Activated CD4-positive, alpha-beta T cell treated with anti-CD3 and anti-CD28 coated beads for 48 hours (primary cell): Measurements from ENCODE around the gene PGM5.

ENCODE experiments used
- DNase-seq: peaks from one replicate; pipeline ENCODE4 v3.0.0-alpha.2; 2020

PGM5 gene

DNA sequence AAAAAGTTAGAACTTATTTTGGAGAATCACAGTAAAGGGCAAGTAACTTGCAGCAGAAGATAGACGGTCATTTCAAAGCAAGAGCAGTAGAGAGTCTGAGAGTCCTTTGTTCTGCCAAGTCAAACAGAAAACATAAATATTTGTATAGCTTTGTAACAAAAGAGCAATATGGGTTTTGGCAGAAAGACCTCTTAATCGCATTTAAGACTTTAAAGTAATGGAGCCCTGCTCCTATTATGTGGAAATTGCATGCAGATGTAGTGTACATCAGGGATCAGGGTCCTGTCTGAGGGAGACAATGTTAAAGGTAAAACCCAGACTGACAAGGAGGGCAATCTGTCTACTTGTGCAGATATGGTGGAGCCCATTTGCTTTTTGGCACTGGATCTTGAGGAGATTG is 87.2 kb downstream of the PGM5 start:
- DNase-seq: no peak

DNA sequence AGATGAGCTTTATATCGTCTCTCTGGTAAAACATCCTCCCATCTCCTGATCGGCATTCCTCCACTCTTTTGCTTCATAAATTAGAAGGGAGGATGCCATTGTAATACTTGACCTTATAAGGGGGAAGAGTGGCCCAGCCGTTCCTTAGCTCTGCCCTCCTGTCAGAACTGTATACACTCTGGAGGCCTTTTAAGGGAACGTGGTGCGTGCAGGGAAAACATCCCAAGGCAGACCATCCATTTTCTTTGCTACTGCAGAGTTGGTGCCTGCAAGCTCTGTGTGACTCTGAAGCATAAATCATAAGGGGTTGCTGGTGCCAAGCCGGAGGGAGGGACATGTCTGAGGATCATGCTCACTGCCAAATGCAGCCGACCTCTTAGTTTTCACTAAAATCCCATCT is 90.4 kb downstream of the PGM5 start:
- DNase-seq: no peak

DNA sequence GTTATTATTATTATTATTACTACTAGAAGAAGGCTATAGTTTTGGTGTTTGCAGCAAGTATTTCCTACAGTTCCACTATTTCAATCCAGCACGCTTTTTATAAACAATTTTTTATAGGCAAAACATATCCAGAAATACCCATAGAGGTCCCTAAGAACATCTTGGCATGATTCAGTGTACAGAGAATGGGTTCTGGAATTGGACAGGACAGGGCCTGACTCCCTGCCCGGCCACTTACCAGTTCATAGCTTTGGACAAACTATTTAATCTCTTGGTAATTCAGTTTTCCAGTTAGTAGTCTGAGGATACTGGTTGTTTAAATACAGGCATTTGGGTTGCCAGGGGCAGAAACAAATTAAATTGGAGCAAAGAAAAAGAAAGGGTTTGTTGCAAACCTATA is 91.2 kb downstream of the PGM5 start:
- DNase-seq: no peak

DNA sequence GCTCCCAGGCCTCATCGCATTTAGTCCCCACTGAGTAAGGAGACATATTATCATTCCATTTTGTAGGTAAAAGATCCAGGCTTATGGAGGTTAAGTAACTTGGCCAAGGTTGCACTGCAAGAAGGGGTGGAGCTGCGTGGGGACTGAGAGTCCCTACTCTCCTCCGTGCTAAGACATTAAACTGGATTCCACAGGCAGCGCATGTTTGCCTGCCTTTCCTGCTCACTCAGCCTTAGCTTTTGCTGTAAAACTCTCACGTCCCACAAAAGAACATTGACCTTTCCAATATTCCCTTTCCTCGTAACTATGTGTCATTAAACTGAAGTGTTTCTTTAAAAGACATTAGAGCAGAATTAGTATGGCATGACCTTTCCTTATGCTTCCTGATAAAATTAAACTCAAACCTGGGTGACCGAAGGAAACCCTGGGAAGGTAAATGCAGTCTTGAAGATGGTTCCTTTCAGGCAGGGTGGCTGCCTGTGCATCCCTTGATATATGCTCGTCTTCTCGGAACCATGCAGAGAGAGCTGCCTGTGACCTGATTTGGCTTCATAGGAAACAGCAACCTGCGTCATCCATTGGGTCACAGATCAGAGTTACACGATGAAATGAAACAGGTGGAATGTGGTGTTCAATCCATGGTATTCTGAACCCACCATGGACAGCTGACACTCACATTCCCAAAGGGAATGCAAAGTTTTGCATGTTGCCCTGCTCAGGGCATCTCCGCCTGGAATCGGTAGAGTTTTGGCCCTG is 98.3 kb downstream of the PGM5 start:
- DNase-seq: no peak

DNA sequence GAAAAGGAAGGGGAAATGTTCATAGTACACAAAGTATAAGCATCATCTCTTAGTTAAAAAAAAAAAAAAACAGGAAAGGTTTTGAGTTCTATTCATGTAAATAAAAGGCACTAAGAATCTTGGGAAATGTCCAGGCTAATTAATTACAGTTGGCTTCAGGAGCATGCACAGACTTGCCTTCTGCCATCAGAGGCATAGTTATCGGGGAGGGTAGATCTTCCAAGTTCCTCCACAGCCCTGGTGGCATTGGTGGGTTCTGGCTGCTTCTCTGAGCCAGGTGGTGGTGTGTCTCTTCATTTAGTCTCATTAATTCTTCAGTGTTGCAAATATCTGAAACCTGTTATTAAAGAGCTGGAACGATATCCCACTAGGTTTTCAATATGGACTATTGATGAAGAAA is 99.0 kb downstream of the PGM5 start:
- no peak for DNase-seq

DNA sequence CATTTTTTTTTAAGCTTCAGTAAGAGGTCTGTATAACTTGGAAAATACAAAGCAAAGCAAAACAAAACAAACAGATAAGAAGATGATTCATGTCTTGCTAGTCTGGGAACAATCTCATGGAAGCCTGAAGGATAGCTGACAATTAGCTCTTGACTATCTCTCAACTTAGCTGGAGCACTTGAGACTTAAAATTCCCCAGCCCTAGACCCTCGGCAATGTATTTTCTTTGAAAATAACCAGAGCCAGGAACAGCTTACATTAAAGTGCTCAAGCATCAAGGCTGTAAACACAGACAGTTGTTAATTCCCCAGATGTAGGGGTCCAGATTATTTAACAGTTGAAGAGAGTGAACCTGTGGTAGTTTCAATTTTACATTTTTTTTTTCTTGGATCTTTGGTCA is 101.4 kb downstream of the PGM5 start:
- no peak for DNase-seq

DNA sequence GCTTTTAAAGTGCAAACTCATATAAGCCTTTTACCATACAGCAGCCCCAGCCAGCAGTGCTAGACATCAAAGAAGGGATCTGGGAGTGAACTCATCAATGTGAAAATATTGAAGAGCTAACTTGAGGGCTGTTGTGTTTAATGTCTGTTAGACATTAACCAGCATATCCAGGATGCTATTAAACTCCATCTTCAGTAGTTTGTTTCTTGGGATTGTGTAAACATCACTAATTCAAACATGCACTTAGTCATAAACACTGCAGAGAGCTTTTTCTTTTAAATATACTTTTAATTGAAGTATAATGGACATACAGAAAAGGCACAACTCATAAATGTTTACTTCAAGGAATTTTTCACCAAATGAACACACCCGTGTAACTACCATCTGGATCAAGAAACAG is 102.5 kb downstream of the PGM5 start:
- DNase-seq: no peak

DNA sequence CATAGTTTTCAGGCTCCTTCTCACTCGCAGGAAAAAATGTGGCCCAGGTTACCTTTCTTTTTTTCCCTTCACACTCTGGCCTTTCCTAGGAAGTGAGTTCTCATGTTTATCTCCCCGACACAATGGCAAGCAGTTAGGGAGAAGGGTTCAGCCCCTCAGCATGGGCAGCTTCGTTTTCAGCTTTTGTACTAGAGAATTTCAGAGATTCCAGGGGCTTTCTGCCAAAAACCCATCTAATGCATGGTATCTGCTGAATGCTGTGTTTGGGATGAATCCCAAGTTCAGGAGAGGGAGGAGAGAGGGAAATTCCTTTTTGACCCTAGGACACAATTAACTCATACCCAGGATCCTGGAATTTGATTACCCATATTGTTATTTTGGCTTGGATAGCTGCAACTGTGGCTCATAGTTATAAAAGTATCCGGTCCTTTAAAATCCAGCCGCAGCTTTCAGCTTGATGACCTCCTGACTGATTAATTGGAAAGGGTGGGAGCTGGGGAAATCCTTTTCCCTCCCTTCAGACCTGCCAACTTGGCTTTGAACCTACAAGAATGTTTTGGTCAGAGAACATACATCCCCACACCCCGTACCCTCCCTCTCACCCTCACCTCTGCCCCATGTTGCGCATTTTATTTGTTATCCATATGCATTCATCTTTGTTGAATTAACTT is 105.8 kb downstream of the PGM5 start:
- DNase-seq: no peak

DNA sequence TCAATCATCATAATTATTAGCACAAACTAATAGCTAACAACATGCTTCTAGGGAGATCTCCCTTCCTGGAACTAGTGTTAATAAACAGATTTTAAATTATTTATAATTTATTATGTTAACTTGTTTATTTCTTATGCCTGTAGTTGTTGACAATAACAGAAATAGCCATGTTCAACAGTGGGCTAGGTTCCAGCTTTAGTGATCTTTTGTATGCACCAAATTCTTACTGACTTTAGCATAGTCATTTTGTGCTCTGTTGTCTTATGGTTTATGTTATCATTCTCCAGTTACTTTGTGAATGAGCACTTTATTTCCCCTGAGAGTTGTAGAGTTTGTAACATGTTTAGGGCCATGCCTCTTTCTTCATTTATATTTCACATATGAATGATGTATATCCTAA is 113.7 kb downstream of the PGM5 start:
- no peak for DNase-seq

DNA sequence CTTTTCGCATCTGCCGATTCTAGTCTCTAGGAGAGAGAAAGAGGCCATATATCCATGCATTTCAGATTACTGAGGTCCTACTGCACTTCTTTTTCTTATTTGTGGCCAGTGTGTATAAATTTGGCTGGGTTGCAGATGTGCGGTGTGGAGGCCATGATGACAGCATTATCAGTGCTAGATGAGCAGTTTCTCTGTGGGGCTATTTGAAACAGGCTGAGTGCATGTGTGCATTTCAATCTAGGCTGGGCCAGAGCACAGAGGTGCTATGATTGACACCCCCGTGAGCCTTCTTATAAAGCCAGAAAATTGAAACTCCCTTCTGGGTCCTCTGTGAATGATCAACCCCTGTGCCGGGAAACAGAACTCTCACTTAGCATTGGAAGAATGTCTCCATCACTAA is 114.2 kb downstream of the PGM5 start:
- DNase-seq: no peak

DNA sequence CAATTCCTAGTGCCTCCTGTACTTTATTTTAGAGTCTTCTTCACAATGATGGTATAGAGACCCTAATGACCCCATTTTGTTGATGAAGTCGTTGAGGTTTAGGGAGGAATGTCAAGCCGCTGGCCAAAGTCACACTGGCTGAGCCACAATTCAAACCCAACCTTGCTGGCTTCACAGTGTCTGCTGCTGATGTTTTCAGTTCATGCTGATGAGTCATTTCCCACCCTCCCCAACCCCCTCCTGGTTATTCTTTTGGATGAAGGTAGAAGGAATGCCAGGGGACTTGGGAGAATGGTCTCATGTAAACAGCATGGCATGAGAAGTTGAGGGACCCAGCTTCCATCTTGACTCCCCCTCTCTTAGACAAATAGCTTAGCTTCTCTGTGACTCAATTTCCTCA is 115.7 kb downstream of the PGM5 start:
- no peak for DNase-seq

DNA sequence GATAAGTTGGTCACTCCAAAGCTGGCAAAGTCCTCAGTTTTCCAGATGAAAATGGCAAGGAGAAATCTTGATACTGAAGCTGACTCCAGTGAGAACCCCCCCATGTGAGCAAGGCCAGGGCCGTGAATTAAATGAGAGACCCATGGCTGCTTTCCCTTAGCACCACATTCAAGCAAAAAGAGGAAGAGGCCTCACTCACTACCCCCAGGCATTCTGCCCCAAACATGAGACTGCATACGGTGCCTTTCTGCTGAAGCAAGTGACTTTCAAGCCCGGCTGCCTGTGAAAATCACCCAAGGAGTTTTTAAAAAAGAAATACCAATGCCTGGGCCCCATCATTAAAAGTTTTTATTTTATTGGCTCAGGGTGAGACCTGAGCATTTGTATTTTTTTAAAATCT is 117.4 kb downstream of the PGM5 start:
- no peak for DNase-seq

DNA sequence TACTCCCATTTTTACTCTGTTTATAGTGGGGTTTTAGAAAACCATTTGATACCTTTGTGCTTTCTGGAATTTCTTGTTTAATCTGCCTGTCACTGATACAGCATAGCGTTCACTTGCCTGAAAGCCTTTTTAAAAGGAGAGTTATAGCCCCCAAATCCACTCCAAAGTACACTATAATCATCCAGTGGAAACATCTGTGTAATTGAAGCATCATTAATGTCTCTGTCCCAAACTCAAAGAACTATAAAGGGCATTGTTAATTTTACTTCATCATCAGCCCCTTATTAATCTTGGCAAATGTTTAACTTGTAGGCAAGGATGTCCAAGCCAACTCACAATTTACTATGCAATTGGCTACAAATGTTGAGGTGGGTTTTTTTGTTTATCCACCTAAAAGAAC is 120.0 kb downstream of the PGM5 start:
- no peak for DNase-seq

DNA sequence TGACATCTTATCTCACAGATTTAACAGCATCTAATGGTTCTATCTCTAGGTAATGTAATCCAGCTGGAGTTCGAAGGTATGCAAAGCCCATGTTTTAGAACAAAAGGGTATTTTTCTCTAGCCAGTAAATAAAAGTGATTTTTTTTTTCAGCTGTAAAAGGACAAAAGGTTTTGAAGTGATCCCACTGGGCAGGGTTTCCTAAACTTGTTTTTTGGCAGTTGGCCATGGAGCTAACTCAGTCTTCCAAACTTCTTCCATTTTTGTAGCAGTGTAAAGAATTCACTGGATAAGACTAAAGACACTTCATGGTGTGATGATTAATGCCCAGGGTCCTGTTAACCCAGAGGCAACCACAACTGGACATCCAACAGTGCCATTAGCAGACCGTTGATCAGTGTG is 120.4 kb downstream of the PGM5 start:
- no peak for DNase-seq

DNA sequence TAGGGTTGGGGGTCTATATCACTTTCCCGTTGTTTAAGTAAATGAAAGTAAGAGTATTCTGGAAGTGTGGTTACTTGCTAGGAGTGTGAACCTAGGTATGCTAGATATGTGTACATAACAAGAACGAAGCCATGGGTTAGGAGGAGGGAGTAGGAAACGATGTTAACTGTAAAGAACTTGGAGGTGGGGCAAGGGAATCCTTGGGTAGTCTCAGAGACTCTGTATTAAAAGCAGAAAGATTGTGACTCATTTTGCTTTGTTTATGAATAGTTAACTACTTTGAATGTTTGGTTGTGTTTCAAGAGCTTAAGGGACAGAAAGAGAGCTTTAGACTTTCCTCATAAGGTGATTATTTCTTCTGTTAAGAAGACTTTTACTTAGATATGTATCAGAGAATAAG is 124.4 kb downstream of the PGM5 start:
- no peak for DNase-seq

DNA sequence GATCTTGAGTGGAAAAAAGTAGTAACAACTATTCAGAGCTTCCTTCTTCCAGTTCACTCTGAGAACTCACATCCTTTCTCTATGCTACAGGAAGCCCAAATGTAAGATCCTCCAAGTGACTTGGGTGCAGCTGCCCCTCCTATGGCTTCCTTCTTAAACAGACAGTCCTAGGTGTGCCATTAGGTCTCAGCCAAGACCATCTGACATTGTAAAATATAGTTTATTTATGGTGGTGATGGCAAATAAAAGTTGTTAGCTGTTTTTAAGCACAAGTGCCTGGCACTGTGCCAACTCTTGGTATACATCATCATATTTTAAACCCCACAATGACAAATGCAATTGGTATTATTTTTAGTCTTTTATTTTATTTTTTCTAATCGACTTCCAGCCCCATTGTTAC is 126.1 kb downstream of the PGM5 start:
- no peak for DNase-seq

DNA sequence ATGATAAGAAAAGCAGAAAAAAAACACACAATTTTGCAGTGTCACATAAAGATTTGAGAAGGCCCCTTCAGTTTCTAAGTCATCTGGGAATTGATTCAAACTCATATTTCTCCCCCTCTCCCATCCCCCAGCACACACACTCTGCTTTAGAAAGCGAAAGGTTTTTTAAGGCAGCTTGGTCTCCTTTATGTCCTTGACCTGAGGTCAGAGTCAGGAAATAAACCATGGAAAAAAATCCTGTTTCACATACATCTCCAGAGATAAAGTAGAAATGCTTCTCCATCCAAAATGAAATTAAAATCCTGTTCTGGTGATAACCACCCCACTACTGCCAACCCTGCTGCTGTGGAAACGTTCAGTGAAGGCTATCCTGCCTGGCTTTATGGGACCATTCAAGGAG is 131.7 kb downstream of the PGM5 start:
- DNase-seq: no peak

DNA sequence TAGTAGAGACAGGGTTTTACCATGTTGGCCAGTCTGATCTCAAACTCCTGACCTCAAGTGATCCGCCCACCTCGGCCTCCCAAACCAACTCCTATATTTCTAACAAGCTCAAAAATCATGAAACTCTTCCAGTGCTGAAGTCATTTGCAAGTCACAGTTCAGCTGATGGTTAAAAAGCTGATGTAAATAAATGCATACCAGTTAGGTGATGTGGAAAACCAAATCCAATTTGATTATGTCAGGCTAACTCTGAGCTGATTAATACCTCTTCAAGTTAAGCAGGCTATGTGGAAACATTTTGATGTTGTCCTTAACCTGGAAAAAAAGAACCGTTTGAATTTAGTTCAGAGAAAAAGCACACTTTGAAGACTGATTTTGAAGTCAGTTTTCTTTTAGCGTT is 133.2 kb downstream of the PGM5 start:
- no peak for DNase-seq

DNA sequence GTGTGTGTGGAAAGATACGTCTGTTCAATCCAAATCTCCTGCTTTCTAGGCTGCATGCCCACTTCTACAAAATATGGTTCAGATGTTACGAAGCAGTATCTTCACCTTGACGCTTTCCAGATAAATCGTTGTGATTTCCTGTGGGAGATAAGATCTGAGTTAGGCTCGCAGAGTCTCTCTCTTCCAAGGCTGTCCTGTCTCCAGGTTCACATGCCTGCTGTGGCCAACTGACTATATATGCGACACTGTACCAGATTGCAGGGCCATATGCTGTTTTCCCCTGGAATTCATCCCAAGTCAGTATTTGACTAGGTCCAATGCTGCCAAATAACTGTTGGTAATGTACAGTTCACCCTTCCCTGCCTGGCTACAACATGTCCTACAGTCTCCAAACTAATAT is 136.4 kb downstream of the PGM5 start:
- DNase-seq: no peak

DNA sequence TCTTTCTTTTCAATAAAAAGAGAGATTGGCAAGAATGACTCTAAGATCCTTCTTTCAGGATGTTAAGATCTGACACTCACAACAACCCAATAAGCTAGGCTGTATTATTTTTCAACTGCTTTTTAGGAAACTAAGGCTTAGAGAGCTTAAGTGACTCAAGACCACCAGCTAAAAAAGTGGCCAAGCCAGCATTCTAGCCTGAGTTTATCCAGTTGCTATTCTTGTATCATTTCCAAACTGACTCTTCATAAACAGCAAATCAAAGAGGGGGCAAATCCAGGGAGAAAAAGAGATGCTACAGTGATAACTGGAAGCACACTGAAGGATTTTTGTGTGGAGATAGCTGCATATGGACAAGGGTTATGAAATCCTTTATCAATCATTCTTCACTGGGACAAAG is 137.1 kb downstream of the PGM5 start:
- DNase-seq: no peak

DNA sequence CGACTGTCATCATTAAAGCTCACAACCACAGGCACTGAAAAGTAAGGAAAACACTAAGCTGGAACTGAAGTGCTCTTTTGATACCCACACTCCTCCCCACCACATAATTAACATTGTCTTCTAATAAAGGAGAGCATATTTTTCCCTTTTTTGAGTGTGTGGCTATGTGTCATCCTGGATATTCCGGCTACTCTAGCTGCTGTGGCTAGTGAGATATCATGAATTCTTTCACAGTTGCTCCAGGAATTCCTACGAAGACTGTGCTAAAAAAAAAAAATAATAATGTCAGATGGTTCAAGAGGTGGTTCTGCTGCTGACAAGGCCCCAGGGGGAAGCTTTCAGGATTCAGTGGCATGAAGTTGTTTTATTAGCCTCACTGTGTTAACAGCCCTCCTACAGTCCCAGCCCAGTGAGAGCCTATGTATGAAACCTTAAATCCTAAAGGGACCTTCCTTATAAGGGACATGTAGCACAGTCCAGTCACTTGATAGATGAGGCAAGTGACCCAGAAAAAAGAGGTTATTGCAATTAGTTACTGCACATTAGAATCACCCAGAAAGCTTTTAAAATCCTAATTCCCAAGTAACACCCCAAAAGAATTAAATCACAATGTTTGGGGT is 137.7 kb downstream of the PGM5 start:
- no peak for DNase-seq

DNA sequence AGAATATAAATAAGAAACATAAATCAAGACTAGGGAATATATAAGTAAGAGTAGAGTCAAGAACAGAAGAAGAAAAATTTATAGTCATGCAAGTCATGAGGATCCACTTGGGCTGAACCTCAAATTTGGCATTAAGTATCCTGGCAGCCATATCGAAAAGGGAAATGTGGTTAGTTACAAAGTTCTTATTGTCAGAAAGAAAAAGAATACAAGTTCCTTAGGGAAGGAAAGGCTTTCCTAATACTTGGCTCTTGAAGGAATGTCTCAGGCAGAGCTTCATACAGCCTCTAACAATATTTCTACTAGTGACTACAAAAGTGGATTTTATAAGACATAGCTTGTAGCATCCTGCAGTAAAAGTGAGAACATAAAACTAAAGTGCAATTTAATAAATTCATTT is 138.8 kb downstream of the PGM5 start:
- no peak for DNase-seq

DNA sequence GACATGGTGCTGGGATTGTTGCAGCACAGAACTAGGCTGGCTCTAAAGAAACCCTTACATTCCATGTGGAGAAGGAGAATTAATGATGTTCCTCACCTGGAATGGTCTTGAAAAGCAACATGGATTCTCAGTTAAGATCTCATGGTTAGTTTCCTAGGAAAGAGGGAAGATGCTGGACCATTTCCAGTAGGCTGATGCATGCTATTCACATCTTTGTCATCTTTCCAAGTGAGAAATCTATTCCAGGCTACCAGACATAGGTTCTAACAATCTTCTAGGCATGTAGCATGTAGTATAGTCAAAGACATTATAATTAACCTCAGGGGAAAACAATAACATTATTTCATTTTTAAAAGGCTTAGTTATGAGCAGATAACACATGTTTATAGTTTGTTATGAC is 139.9 kb downstream of the PGM5 start:
- DNase-seq: no peak

DNA sequence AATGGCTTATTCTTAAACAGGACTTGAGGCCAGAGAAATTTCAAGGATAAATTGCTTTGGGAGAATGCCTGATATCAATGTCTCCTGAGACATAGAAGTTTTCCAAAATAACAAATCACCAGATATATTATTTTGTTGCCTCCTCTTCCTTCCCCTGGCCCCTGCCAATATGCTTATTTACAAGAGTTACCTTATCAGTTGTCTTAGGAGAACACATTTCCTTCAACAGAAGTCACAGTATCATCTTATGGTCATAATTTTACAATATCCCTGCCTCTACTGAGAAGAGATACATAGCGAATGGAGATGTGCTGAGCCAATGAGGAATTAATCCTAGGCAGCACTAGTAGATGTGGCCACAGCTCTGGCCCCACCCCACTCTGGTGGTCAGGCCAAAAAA is 141.2 kb downstream of the PGM5 start:
- DNase-seq: no peak

DNA sequence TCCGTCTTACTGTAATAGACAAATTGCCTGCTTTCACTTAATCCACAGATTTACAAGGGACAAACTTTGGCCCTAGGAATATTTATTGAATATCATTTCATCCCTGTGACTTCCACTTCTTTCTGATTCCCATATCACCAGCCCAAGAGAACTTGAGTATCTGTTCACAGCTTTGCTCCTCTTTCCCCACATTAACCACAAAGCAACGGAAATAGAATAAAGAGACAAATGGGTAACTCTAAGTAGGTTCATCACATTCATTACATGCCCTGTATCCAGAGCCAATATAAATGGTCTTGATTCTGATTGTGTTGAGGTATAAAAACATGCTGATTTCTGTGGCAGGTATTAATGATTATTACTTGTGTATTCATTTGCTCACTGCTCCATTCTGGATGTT is 142.4 kb downstream of the PGM5 start:
- no peak for DNase-seq
